Endothelial cell of umbilical vein (primary cell): Measurements from ENCODE around the gene PEAR1.

Experiments used
- CTCF ChIP-seq, 2 donors: IDR thresholded peaks; 1 replicate in 1 of 2; 2 replicates in 1 of 2; pipeline ENCODE4 v1.5.1; 2011; ENCODE audit warnings: low read length in 2 of 2, mild to moderate bottlenecking in 2 of 2, moderate library complexity in 2 of 2, control low read depth in 1 of 2, inconsistent platforms in 1 of 2, low read depth in 1 of 2; ENCODE audit not compliant: insufficient read depth in 1 of 2; ENCODE audit errors: extremely low read depth in 1 of 2
- EZH2 ChIP-seq: IDR thresholded peaks from 2 replicates; pipeline ENCODE4 v1.6.1; 2012; ENCODE audit warnings: borderline replicate concordance, low read depth, mild to moderate bottlenecking, moderate library complexity, low read length, inconsistent platforms; ENCODE audit not compliant: severe bottlenecking
- FOS ChIP-seq: IDR thresholded peaks from 2 replicates; pipeline ENCODE4 v1.6.1; 2011; ENCODE audit warnings: mild to moderate bottlenecking, low read length, moderate library complexity, borderline replicate concordance; ENCODE audit not compliant: insufficient read depth
- JUN ChIP-seq: IDR thresholded peaks from 2 replicates; pipeline ENCODE4 v1.6.1; 2011; ENCODE audit warnings: borderline replicate concordance, low read depth; ENCODE audit not compliant: insufficient read length, insufficient read depth
- MAX ChIP-seq: IDR thresholded peaks from 2 replicates; pipeline ENCODE4 v1.6.1; 2011; ENCODE audit not compliant: insufficient read depth, insufficient read length
- MYC ChIP-seq: IDR thresholded peaks from one replicate; pipeline ENCODE4 v1.6.1; 2011; ENCODE audit warnings: mild to moderate bottlenecking, low read depth, low read length
- POLR2A ChIP-seq: IDR thresholded peaks from 2 replicates; pipeline ENCODE4 v1.6.1; 2012; ENCODE audit warnings: low read depth, mild to moderate bottlenecking, control low read depth, low read length
- POLR2AphosphoS5 ChIP-seq: IDR thresholded peaks from 2 replicates; pipeline ENCODE4 v1.6.1; 2012; ENCODE audit warnings: low read depth, mild to moderate bottlenecking, control low read depth, low read length, moderate library complexity; ENCODE audit not compliant: insufficient read depth

- no peak for TF ChIP-seq MYC
- peak; percentile 53 for TF ChIP-seq POLR2A
- no peak for TF ChIP-seq CTCF (IDR thresholded peaks at IDR 0.05; ENCODE audit: extremely low read depth in 1 of 2, insufficient read depth in 1 of 2, low read depth in 1 of 2, low read length in 2 of 2)
- peak; percentile 3 for TF ChIP-seq POLR2AphosphoS5
- no peak for TF ChIP-seq EZH2
- TF ChIP-seq FOS, result peak; percentile 43
- peak; percentile 16 for TF ChIP-seq JUN
- no peak for TF ChIP-seq MAX
Measured at GRCh38 chr1:156897078-156897825, 3.7 kb downstream of the PEAR1 start.
